Astrocyte (in vitro differentiated cells and primary cell): Measurements from ENCODE around the gene DCC. TPM values are rescaled to one million over a fixed set of nuclear protein-coding genes. Genes with fewer than 3 reads are reported as not detected.
A peak's percentile ranks its signal among the peaks of the same experiment; 100 is the strongest.

ENCODE experiments used
- DNase-seq: peaks from one replicate; pipeline ENCODE4 v3.0.0-alpha.2; 2010; ENCODE audit warnings: low read depth
- FAIRE-seq: peaks from 2 replicates; lab custom pipeline; 2011; peaks lifted over from hg19 to GRCh38; lab: Jason Lieb, UNC
- H2AFZ ChIP-seq: 2 replicates; pipeline ENCODE4 v1.6.0; 2012; ENCODE audit warnings: low read depth, low read length, inconsistent platforms
- H3K27ac ChIP-seq: 2 replicates; pipeline ENCODE4 v1.5.1; 2011; ENCODE audit warnings: low read depth, low read length, inconsistent platforms
- H3K27me3 ChIP-seq: 2 replicates; pipeline ENCODE4 v1.6.0; 2011; ENCODE audit warnings: low read length, inconsistent platforms; ENCODE audit not compliant: insufficient read depth
- H3K36me3 ChIP-seq: 2 replicates; pipeline ENCODE4 v1.5.1; 2011; ENCODE audit warnings: low read length, inconsistent platforms; ENCODE audit not compliant: insufficient read depth
- H3K4me1 ChIP-seq: 2 replicates; pipeline ENCODE4 v1.5.1; 2011; ENCODE audit warnings: low read length, inconsistent platforms; ENCODE audit not compliant: insufficient read depth
- H3K4me2 ChIP-seq: 2 replicates; pipeline ENCODE4 v1.6.0; 2012; ENCODE audit warnings: low read length, inconsistent platforms
- H3K4me3 ChIP-seq: 2 replicates; pipeline ENCODE4 v1.5.1; 2011; ENCODE audit warnings: low read depth, mild to moderate bottlenecking, low read length, inconsistent platforms; ENCODE audit not compliant: insufficient read depth
- H3K79me2 ChIP-seq: 2 replicates; pipeline ENCODE4 v1.6.0; 2012; ENCODE audit warnings: mild to moderate bottlenecking, low read length, inconsistent platforms; ENCODE audit not compliant: insufficient read depth
- H3K9ac ChIP-seq: 2 replicates; pipeline ENCODE4 v1.6.0; 2012; ENCODE audit warnings: mild to moderate bottlenecking, low read length, inconsistent platforms
- H3K9me3 ChIP-seq: 2 replicates; pipeline ENCODE4 v1.5.1; 2012; ENCODE audit warnings: low read depth, mild to moderate bottlenecking, low read length, inconsistent platforms; ENCODE audit not compliant: insufficient read depth
- H4K20me1 ChIP-seq: 2 replicates; pipeline ENCODE4 v1.6.0; 2012; ENCODE audit warnings: low read length, inconsistent platforms; ENCODE audit not compliant: insufficient read depth
- H3K27ac Mint-ChIP-seq: one replicate; pipeline ENCODE4 v1.8.0; 2021; ENCODE audit warnings: mild to moderate bottlenecking, mixed read lengths; ENCODE audit not compliant: unreplicated experiment
- H3K27me3 Mint-ChIP-seq: one replicate; pipeline ENCODE4 v1.8.0; 2021; ENCODE audit warnings: low read depth, mixed read lengths; ENCODE audit not compliant: unreplicated experiment
- H3K36me3 Mint-ChIP-seq: one replicate; pipeline ENCODE4 v1.8.0; 2021; ENCODE audit warnings: low read depth, mixed read lengths; ENCODE audit not compliant: unreplicated experiment
- H3K4me1 Mint-ChIP-seq: one replicate; pipeline ENCODE4 v1.8.0; 2021; ENCODE audit warnings: low read depth, mixed read lengths; ENCODE audit not compliant: unreplicated experiment
- H3K4me3 Mint-ChIP-seq: one replicate; pipeline ENCODE4 v1.8.0; 2021; ENCODE audit warnings: mild to moderate bottlenecking, moderate library complexity, mixed read lengths; ENCODE audit not compliant: unreplicated experiment
- H3K9me3 Mint-ChIP-seq: one replicate; pipeline ENCODE4 v1.8.0; 2021; ENCODE audit warnings: mild to moderate bottlenecking, mixed read lengths; ENCODE audit not compliant: unreplicated experiment
- CTCF ChIP-seq: IDR thresholded peaks from 2 replicates; pipeline ENCODE4 v1.5.1; 2011; ENCODE audit warnings: low read depth, mild to moderate bottlenecking, inconsistent platforms, low read length, moderate library complexity; ENCODE audit not compliant: insufficient read depth
- EZH2 ChIP-seq: IDR thresholded peaks from 2 replicates; pipeline ENCODE4 v1.6.1; 2012; ENCODE audit warnings: mild to moderate bottlenecking, low read length, inconsistent platforms; ENCODE audit not compliant: insufficient read depth
- total RNA-seq: library from RNA; stranded (reverse); gene quantifications from 2 replicates; pipeline ENCODE4 v1.2.1, GENCODE V29; 2021

DCC gene
- total RNA-seq, 1 donor from 2014 or later = 2.6 TPM

GRCh38 chr18:52723550-52723970 is 383.6 kb downstream of the DCC start:
- peak overlapping the region; percentile 50 for H3K27ac Mint-ChIP-seq
- Histone ChIP-seq H3K9ac (no peak overlapping the region), H4K20me1 (no peaks in the 10 kb centered on the region), H3K4me3 (no peak overlapping the region), H3K9me3 (no peaks in the 10 kb centered on the region), H3K36me3 (no peaks in the 10 kb centered on the region), H3K4me2 (no peak overlapping the region), H3K79me2 (no peaks in the 10 kb centered on the region), H2AFZ (no peak overlapping the region), H3K4me1 (no peaks in the 10 kb centered on the region), H3K27ac (no peak overlapping the region), H3K27me3 (no peaks in the 10 kb centered on the region)
- no peaks in the 10 kb centered on the region for H3K27me3 Mint-ChIP-seq
- no peaks in the 10 kb centered on the region for H3K36me3 Mint-ChIP-seq
- TF ChIP-seq EZH2 = no peak
- no peak for TF ChIP-seq CTCF
- DNase-seq (no peak), FAIRE-seq (no peak)
- peaks cover 10% of the 10 kb centered on the region for H3K4me1 Mint-ChIP-seq
- no peak overlapping the region for H3K4me3 Mint-ChIP-seq
- no peaks in the 10 kb centered on the region for H3K9me3 Mint-ChIP-seq

DNA sequence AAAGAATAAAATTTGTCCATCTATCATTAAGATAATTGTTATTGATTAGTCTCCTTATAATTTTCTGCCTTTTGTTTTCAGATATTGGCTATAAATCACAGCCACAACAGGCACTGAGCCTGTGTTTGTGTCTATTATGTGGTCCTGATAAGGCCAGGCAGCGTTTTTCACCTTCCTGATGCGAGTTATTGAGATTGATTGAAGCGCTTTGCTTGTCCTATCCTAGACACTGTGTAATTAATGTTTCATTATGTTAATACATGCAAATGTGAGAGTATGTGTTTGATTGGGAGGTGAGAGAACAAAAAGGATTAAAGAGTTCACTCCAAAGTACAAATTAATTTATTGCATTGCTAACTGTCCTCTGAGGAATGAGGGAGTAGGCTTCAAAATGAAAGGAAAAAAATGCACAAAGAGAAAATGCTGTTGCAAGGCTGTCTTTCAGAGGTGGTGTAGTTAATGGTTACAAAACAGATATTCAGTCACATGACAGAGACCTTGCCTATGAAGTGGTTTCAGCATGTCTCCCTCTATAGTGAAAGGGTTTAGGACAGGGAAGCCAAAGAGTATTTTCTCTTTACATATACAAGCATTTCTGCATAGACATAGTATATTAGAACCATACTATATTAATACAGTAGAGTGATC is 391.1 kb downstream of the DCC start:
- no peaks in the 10 kb centered on the region for H3K4me1 ChIP-seq
- H2AFZ ChIP-seq = no peak overlapping the region
- Mint-ChIP-seq H3K4me3 (no peak overlapping the region), H3K27me3 (no peaks in the 10 kb centered on the region), H3K27ac (no peak overlapping the region), H3K36me3 (no peaks in the 10 kb centered on the region), H3K4me1 (no peaks in the 10 kb centered on the region), H3K9me3 (no peaks in the 10 kb centered on the region)
- TF ChIP-seq EZH2 = no peak
- TF ChIP-seq CTCF = no peak
- H4K20me1 ChIP-seq = no peaks in the 10 kb centered on the region
- H3K4me2 ChIP-seq = no peak overlapping the region
- FAIRE-seq (no peak), DNase-seq (no peak)
- no peak overlapping the region for H3K4me3 ChIP-seq
- H3K9me3 ChIP-seq = no peaks in the 10 kb centered on the region
- no peak overlapping the region for H3K9ac ChIP-seq
- no peak overlapping the region for H3K27ac ChIP-seq
- no peaks in the 10 kb centered on the region for H3K27me3 ChIP-seq
- H3K36me3 ChIP-seq = no peaks in the 10 kb centered on the region
- H3K79me2 ChIP-seq = no peaks in the 10 kb centered on the region

- Mint-ChIP-seq H3K4me3 (no peak overlapping the region), H3K27me3 (peaks cover 3% of the 10 kb centered on the region), H3K27ac (no peak overlapping the region), H3K9me3 (no peaks in the 10 kb centered on the region), H3K4me1 (no peaks in the 10 kb centered on the region), H3K36me3 (no peaks in the 10 kb centered on the region)
- TF ChIP-seq CTCF (no peak), EZH2 (no peak)
- FAIRE-seq (no peak), DNase-seq (no peak)
- Histone ChIP-seq H3K27me3 (no peaks in the 10 kb centered on the region), H3K9ac (no peak overlapping the region), H3K4me3 (no peak overlapping the region), H4K20me1 (no peaks in the 10 kb centered on the region), H3K79me2 (no peaks in the 10 kb centered on the region), H3K4me1 (no peaks in the 10 kb centered on the region), H2AFZ (no peak overlapping the region), H3K9me3 (no peaks in the 10 kb centered on the region), H3K36me3 (no peaks in the 10 kb centered on the region), H3K4me2 (no peak overlapping the region), H3K27ac (no peak overlapping the region)
Observed at GRCh38 chr18:52738946-52739345, 398.9 kb downstream of the DCC start.
